NCI-H2107 treated with DMSO at 0.1 percent for 48 hours (cell line): Measurements from ENCODE around the gene SLC8B1.

Experiments used
- DNase-seq: peaks from one replicate; lab custom pipeline; 2025; ENCODE audit not compliant: unreplicated experiment; lab: John Stamatoyannopoulos, UW

The SLC8B1 gene

DNA sequence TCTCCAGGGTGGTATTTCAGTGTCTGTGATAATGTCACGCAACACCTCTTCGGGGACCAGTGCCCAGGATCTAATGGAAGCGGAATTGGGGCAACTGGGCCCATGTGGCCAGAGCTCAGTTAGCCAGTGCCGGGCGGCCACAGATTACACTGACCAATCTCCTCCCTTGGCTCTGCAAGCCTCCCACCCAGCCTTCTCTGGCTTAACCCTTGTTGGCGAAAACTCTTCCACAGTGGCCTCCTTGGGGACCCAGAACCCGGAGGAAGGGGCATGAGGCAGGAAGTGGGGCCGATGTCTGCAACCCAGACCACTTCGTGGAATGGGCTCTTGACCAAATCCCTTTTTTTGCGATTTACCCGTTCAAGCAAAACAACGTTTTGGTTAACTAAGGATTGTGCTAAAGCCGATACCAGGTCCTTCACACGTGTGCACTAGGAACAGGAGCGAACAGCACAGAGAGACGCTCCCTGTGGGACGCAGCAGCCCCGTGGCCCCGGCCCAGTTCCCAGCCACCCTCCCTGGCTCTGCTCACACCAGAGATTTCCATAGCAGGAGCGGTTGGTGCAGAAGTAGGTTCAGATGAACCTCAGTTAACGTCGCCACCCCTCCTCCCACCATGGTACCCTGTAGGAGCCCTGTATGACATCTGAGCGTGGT lies 38.2 kb downstream of the SLC8B1 start:
- no peak for DNase-seq

DNA sequence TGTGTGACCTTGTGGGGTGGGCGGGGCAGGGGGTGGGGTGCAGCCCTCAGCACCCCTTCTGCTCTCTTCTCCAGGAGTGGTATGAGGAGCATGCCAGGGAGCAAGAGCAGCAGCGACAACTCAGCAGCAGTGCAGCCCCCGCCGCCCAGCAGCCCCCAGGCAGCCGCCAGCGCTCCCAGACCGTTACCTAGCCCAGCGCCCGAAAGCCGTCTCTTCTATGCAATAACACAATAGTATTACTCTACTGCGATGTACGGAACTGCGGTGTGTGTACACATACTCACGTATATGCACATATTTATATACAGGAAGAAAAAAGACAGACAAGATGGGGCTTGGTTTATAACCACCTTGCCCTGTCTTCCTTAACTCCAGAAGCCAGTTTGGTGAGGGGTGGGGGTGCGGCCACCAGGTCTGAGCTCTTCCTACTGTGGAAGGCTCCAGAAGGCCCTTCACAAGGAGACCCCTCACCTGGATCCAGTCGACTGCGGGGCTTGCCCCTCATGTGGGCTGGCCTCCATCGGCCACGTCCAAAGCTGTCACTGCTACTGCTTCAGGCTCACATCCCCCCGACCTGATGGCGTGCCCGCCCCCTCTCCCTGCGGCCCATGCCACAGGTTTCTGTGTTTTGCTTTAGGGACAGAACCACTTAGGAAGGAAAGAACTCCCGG lies 38.9 kb downstream of the SLC8B1 start:
- no peak for DNase-seq

DNA sequence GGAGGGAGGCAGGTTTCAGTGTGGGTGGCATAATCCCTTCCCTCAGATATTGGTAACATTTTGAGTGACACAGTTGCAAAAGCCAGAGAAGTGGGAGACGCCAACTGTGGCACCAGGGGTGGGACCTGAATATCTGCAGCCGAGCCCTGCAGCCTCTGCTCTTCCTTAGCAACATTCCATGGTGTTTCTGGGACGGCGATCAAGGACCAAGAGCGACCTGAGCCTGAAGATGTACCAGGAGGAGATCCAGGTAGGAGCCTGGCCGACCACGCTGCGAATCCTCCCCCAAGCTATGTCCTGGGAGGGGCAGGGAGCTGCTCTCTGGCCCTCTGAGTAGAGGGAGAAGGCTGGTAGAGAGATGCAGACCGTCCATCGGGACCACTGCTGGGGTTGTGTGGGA lies 41.8 kb downstream of the SLC8B1 start:
- DNase-seq, result no peak

DNA sequence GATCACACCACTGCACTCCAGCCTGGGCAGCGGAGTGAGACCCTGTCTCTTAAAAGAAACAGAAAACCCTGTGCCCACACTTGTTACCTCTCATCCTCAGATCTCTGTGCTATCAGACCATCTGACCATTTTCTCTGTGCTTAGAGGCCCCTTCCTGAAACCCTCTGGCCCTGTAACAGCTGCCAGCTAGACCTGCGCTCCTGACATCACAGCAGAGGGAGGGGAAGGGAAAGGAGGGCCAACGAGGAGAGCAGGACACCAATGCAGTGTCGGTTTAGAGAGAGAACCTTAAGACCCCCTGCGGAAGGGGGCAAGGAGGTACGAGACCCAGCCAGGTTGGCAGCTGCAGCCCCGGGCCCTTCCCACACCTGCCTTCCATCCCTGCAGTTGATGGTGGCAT lies 42.4 kb downstream of the SLC8B1 start:
- DNase-seq, result no peak

DNA sequence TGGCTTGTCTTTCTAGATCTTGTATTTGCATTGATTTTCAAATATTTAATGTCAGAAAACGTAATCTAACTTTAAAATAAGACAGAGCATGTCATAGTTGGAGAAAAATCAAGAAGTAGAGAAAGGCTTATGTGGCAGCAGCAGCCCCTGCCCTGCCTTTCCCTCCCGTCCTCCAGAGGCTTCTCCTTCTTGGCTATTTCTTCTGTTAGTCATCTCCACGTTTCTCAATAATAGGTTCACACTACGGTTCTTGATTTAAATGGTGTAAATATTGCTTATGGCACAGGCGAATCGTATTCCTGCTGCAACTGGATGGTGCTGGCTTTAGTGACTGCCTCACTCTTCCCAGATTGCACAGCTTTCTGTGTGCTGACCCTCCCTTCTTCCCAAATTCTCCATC lies 42.8 kb downstream of the SLC8B1 start:
- DNase-seq, result no peak

DNA sequence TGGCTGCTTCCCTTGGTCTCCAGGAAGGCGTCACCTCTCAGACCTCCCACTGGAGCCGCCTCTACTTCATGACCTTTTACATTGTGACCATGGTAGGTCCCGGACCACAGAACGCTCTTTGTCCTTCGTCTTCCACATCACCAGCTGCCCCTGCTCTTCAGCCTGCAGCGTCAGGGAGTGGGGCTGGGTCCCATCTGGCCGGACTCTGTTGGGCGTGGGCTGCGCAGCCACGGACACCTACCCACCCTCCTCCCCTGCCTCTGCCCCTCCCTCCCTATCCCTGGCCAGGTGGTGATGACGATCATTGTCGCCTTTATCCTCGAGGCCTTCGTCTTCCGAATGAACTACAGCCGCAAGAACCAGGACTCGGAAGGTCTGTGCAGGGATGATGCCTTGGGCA lies 43.3 kb downstream of the SLC8B1 start:
- no peak for DNase-seq

DNA sequence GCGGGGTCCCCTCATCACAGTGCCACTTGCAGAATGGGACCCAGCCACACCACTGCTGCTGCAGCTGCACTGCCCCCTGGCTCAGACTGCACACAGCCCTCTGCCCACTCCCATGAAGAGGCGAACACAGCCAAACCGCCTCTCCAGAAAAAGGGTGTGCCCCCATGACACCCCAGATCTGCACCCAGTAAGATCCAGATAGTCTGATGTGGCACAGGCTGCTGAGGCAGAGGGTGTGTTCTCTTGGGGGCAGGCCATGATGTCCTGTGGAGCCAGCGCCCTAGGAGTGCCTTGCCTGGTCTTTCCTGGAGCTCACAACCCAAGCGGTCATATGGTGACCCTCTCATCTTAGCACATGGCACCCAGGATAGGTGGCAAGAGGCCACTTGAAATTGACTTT lies 44.4 kb downstream of the SLC8B1 start:
- DNase-seq, result no peak

DNA sequence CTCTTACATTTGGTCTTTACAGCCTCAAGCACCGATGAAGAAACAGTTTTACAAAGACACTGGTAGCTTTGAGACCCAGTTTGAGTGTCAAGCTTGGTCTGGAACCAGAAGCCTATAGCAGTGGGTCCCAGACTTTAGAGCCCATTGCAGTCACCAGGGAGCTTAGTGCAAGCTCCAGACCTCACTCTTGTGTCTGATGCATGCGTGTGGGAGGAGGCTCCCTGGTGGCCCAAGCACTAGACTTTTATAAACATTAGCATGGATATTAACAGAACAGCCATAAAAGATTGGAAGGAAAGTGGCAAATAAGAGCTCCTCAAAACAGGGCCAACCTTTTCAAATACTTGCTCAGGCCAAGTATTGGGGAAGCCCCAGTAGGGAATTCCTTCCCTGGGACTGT lies 45.5 kb downstream of the SLC8B1 start:
- no peak for DNase-seq

DNA sequence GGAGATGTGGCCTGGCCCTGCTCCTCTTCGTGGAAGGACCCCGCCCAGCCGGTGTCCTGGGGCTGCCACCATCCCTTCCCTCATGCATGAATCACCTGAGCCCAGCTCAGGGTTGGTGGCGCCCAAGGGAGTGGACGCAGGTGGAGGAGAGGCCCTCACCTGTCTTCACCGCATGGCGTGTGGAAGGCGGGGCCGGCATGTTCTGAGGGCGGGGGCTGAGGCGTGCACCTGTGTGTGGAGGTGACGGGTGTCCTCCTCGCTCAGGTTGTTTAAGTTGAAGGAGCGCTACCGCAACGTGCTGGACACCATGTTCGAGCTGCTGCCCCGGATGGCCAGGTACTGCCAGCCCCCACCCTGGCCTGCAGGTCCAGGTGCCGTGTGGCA lies 47.0 kb downstream of the SLC8B1 start:
- DNase-seq, result no peak

DNA sequence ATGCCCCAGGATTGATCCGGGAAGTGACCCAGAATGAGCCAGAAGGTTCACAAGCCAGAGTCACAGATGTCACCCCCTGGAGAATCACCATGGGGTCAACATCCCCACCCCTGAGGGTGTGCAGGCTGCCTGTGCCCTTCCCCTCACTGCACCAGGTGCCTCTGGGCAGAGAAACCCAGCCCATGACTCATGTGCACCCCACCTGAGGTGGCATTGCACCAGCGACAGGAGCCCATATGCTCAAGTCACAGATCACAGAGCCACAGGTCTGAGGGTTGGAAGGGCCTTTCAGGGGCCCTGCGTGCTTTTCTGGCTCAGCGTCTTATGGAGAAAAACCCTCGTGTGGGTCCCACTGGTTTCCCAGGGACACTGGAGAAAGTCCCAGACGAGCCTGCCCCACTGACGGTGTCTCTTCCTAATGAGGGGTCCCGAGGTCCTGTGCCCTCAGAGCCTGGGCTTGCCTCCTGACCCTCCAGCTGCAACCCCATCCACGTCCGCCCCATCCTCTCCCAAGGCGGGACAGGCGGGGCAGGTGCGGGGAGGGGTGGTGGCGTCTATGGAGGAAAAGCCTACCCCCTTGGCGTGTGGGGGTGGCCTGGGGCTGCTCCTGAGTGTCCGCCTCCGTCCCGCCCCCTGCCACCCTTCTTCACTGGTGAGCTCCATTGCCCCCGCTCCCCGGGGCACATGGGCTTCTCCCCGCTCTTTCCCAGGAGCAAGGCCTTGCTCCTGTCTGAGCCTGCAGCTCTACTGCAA lies 47.6 kb downstream of the SLC8B1 start:
- DNase-seq, result no peak

DNA sequence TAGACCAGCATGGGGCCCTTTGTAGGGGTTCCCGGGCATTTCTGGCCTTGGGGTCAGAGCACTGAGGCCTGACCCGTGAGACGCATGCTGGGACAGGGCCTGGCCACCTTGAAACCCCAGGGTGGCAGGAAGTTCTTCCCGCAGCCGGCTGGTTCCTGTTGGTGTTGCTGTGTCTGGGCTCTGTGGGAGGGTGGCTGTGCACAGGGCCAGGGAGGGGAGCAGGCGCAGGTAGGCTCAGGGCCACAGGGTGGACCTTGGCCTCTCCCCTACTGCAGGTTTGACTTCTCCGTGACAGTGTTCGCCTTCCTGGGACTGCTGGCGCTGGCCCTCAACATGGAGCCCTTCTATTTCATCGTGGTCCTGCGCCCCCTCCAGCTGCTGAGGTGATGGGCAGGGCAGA lies 48.2 kb downstream of the SLC8B1 start:
- no peak for DNase-seq

DNA sequence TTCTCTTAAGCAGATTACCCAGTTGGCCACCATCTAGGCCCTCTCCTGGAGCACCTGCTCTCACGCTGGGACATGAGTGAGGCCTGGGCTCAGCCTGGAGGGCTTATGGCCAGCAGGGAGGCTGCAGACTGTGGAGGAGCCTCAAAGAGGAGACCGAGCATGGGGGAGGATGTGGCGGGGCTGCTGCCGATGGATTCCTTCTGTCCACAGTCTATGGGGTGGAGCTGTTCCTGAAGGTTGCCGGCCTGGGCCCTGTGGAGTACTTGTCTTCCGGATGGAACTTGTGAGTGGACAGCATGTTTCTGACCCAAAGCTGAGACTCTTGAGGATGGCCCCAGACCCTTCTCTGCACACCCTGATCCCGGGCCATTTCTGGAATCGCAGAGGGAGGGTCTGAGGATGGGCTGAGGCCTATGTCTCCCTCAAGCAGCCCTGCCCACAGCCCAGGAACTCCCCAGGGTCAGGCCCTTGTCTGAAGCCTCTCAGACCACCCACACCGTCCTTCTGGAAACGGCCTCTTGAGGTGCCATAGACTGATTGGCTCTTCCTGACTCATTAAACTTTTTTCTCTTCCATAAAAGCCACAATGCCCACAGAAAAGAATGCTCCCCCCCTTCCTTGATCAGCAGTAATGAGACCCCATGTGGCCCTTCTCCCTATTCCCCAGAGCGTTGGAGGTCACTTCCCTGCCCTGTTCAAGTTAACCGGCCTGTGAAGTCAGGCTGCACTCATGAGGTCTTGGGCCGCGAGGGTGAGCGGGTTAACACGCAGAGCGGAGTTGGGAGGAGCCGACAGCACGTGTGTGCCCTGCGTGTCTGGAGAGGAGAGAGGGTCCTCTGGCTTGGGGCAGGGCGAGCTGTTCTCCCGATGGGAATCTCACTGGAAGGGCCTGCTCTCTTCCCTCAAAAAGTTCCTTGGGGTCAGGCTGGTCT lies 49.0 kb downstream of the SLC8B1 start:
- no peak for DNase-seq

DNA sequence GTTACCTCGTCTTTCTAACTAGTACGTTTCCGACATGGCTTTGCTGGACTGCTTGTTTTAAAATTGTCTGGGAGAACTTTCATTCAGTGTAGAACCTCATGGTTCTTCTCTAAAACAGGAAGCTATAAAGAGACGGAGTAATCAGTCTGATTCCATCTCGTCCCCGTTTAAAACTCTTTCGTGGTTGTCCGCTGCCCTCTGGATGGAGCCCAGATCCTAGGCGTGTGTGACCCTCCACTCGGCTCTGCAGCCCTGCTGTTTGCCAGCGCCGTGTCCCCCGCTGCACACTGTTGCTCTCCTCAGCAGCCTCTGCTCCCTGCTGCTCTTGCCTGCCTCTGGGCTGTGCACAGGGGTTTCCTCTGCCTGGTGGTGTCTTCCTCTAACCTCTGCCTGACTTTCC lies 50.2 kb downstream of the SLC8B1 start:
- DNase-seq, result no peak

DNA sequence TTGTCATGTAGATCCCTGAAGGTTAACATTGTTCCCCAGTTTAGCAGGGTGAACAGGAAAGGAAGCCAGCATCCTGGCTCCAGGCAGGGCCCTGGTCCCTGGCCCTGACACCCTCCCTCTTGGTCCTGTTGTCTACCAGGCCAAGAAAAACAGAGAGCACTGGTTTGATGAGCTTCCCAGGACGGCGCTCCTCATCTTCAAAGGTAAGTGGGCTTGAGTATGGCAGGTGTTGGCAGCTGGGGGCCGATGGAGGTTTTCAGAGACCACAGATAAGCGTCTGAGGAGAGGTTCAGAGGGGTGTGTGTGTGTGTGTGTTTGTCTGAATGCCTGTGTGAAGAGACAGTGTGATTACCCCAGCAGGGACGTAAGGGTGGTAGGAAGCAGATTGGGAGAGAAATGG lies 56.3 kb downstream of the SLC8B1 start:
- DNase-seq, result no peak

DNA sequence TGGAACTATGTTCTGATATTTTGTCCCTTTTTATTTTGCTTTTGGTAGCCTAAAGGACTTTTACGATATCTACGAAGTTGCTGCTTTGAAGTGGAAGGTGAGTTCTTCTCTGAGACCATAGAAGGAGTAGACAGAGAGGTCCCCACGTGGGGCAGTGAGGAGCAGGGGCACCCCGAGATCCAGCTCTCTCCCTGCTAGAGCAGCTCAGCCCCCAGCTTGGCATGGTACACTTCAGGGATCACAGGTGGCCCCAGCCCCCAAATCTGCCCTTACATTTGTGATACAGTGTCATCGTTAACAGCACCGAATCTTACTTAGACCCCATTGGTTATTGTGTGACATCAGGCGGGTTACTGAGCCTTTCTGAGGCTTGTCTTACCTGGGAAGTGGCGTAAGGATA lies 56.8 kb downstream of the SLC8B1 start:
- DNase-seq, result no peak

DNA sequence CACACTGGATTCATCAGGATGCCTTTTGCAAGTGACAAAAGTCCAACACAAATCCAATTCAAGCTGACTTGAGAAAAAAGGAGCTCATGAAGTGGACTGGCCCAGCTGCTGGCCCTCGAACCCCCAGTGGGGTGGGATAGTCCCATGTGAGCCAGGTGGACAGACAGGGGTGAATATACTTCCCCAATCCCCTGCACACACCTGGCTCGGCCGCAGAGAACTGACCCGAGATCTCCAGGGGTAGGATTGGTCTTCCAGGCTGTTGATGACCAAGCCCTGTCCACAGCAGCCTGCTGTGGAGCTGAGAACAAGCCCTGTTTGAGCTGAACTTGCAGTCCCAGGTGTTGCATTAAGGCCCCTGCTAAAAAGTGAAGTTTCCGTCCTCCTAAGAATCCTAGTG lies 57.4 kb downstream of the SLC8B1 start:
- no peak for DNase-seq

DNA sequence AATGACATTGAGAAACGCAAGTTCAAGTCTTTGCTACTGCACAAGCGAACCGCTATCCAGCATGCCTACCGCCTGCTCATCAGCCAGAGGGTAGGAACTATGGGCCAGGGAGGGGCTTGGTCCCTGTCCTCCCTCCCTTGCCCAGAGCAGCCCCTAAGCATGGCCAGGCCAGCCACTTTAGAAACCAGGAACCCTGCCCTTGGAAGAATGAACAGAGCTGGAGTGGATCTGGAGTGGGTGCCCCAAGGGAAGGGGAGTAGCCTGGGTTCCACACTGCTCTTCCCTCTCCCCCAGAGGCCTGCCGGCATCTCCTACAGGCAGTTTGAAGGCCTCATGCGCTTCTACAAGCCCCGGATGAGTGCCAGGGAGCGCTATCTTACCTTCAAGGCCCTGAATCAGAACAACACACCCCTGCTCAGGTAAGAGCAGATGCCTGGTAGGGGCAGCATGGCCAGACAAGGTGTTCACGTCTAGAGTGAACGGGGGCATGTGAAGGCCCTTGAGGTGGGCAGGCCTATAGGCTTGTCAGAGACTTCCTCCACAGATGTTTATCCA lies 57.9 kb downstream of the SLC8B1 start:
- DNase-seq, result no peak

DNA sequence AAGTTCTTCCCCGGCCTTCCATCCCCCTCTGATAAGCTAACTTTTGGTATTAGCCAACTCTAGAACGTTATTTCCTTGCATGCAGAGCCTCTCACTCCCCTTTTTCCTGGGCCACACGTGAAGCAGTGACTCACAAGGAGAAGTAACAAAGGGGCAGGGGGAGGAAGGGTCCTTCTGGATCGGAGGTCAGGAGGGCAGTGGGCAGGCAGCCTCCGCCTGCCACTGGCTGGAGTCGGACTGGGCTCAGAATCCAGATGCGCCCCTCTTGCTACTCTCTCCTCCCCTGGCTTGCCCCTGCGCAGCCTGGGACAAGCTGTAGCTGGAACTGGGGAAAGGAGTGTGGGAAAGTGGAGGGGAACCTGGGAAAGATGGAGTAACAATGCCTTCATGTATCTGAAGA lies 58.6 kb downstream of the SLC8B1 start:
- no peak for DNase-seq

DNA sequence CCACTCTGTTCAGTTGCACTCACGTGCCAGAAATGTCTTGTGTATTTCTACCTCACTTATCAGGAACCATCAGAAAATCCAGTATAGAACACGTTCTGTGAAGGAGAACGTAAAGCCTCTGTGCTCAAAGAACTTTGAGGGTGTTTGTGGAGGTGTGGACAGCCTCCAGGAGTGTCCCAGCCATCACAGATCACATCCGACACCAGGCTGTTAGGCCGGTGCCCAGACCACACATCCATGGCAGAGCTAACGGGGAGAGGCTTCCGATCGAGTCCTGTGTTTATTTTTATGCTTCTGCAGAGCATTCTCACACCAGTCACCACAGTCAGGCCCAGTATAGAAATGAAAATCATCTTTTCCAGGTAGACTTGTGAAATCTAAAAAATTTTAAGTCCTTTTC lies 60.1 kb downstream of the SLC8B1 start:
- no peak for DNase-seq

DNA sequence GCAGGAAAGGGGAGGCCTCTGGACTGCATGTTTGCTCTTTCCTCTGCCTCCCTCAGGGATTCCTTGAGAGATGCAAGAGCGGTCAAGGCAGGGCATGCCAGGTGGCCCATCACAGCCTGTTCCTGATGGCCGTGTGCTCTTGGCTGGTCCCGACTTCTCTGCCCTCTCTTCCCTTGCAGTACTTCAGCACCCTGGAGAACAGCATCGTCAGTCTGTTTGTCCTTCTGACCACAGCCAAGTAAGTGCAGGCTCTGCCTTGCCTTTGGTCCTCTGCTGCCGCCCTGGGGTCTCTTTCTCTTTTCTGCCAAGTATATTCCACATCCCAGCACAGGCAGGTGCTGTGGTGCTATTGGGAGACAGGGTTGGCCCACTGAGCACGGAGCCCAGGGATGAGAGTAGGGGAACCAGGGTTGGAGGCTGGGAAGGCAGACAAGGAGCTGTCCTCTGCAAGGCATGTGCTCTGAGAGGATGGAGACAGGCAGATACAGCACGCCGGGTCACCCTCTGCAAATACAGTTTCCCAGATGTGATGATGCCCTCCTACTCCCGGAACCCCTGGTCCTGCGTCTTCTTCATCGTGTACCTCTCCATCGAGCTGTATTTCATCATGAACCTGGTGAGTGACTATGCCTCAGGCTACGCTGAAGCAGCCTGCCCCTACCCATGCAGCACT lies 61.7 kb downstream of the SLC8B1 start:
- no peak for DNase-seq
